MM.1S (cell line): ENCODE measurements around the gene MEGF9.

Experiments used
- EZH2 ChIP-seq: fragments of 300-600 bp; sonication (generic); optimal IDR thresholded peaks from 2 replicates; pipeline ENCODE3; 2017; ENCODE audit warnings: low read depth, mild to moderate bottlenecking, antibody characterized with exemption, low read length, mixed read lengths
- EZH2phosphoT487 ChIP-seq: fragments of 300-600 bp; sonication (generic); IDR thresholded peaks from 2 replicates; pipeline ENCODE4 v1.6.1; 2018; ENCODE audit warnings: antibody characterized with exemption, low read length
- TF ChIP-seq, protein P1 (sequence below): fragments of 300-600 bp; sonication (generic); IDR thresholded peaks from 2 replicates; pipeline ENCODE4 v1.5.1; 2016; ENCODE audit warnings: antibody characterized with exemption, low read length, mixed read lengths

DNA sequence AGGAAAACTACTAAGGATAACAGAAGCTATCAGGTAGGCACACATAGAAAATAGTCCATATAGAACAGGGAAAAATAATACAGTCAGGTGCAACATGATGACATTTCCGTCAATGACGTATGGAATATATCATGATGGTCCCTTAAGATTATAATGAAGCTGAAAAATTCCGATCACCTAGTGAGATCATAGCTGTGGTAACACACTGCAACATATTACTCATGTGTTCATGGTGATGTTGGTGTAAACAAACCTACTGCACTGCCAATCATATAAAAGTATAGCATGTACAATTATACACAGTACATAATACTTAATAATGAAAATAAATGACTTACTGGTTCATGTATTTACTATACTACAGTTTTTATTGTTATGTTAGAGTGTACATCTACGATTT is 60.0 kb downstream of the MEGF9 start:
- TF ChIP-seq, protein P1, sequence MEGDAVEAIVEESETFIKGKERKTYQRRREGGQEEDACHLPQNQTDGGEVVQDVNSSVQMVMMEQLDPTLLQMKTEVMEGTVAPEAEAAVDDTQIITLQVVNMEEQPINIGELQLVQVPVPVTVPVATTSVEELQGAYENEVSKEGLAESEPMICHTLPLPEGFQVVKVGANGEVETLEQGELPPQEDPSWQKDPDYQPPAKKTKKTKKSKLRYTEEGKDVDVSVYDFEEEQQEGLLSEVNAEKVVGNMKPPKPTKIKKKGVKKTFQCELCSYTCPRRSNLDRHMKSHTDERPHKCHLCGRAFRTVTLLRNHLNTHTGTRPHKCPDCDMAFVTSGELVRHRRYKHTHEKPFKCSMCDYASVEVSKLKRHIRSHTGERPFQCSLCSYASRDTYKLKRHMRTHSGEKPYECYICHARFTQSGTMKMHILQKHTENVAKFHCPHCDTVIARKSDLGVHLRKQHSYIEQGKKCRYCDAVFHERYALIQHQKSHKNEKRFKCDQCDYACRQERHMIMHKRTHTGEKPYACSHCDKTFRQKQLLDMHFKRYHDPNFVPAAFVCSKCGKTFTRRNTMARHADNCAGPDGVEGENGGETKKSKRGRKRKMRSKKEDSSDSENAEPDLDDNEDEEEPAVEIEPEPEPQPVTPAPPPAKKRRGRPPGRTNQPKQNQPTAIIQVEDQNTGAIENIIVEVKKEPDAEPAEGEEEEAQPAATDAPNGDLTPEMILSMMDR: no peak
- TF ChIP-seq EZH2: no peak
- TF ChIP-seq EZH2phosphoT487: no peak
